Chondrocyte (in vitro differentiated cells): ENCODE measurements around the gene POFUT1. TPM values are rescaled to one million over a fixed set of nuclear protein-coding genes. Genes with fewer than 3 reads are reported as not detected.

Experiments used
- DNase-seq: peaks from one replicate; pipeline ENCODE4 v3.0.0; 2021; ENCODE audit warnings: mixed read lengths, low spot score
- H3K27ac Mint-ChIP-seq: one replicate; pipeline ENCODE4 v1.8.0; 2021; ENCODE audit warnings: mild to moderate bottlenecking, moderate library complexity, mixed read lengths; ENCODE audit not compliant: unreplicated experiment
- H3K27me3 Mint-ChIP-seq: 2 replicates; pipeline ENCODE4 v1.8.0; 2021; ENCODE audit warnings: low read depth, mixed read lengths
- H3K36me3 Mint-ChIP-seq: 2 replicates; pipeline ENCODE4 v1.8.0; 2021; ENCODE audit warnings: low read depth, mixed read lengths
- H3K4me1 Mint-ChIP-seq: 2 replicates; pipeline ENCODE4 v1.8.0; 2021; ENCODE audit warnings: low read depth, mild to moderate bottlenecking, mixed read lengths
- H3K4me3 Mint-ChIP-seq: one replicate; pipeline ENCODE4 v1.8.0; 2021; ENCODE audit warnings: mild to moderate bottlenecking, moderate library complexity, mixed read lengths; ENCODE audit not compliant: unreplicated experiment
- H3K9me3 Mint-ChIP-seq: 2 replicates; pipeline ENCODE4 v1.8.0; 2021; ENCODE audit warnings: low read depth, mixed read lengths
- total RNA-seq: library from RNA; stranded (reverse); gene quantifications from 3 replicates; pipeline ENCODE4 v1.2.1, GENCODE V29; 2021
- TF ChIP-seq, protein P1 (sequence below): fragments of 200-600 bp; sonication (generic); IDR thresholded peaks from 2 replicates; pipeline ENCODE4 v1.5.0; 2021; ENCODE audit warnings: antibody characterized with exemption, mild to moderate bottlenecking, moderate library complexity

Gene POFUT1
- total RNA-seq, 1 donor from 2014 or later, result 68.3 TPM

DNA sequence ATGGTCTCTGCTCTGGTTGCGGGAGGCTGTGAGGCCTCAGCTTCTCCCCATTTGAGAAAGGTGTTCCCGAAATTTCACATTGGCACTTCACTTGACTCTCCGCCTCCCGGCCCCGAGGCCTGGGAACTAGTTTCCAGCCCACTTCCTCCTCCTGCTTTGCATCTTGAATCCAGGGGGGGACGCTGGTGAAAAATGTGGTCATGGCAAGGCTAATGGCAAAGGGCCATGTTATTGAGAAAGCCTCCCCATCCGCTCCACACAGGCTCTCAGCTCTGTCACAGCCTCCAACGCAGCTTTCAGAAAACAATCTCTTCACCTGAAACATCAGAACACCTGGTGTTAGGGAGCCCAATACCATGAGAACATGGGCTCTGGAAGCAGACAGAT lies 5.7 kb upstream of the POFUT1 start:
- no peak overlapping the region for H3K4me3 Mint-ChIP-seq
- TF ChIP-seq, protein P1, sequence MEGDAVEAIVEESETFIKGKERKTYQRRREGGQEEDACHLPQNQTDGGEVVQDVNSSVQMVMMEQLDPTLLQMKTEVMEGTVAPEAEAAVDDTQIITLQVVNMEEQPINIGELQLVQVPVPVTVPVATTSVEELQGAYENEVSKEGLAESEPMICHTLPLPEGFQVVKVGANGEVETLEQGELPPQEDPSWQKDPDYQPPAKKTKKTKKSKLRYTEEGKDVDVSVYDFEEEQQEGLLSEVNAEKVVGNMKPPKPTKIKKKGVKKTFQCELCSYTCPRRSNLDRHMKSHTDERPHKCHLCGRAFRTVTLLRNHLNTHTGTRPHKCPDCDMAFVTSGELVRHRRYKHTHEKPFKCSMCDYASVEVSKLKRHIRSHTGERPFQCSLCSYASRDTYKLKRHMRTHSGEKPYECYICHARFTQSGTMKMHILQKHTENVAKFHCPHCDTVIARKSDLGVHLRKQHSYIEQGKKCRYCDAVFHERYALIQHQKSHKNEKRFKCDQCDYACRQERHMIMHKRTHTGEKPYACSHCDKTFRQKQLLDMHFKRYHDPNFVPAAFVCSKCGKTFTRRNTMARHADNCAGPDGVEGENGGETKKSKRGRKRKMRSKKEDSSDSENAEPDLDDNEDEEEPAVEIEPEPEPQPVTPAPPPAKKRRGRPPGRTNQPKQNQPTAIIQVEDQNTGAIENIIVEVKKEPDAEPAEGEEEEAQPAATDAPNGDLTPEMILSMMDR, result no peak
- DNase-seq, result no peak
- peaks cover 45% of the 10 kb centered on the region for H3K4me1 Mint-ChIP-seq
- H3K36me3 Mint-ChIP-seq, result peaks cover 25% of the 10 kb centered on the region
- no peaks in the 10 kb centered on the region for H3K27me3 Mint-ChIP-seq
- peak overlapping the region; percentile 18 for H3K27ac Mint-ChIP-seq
- no peaks in the 10 kb centered on the region for H3K9me3 Mint-ChIP-seq

DNA sequence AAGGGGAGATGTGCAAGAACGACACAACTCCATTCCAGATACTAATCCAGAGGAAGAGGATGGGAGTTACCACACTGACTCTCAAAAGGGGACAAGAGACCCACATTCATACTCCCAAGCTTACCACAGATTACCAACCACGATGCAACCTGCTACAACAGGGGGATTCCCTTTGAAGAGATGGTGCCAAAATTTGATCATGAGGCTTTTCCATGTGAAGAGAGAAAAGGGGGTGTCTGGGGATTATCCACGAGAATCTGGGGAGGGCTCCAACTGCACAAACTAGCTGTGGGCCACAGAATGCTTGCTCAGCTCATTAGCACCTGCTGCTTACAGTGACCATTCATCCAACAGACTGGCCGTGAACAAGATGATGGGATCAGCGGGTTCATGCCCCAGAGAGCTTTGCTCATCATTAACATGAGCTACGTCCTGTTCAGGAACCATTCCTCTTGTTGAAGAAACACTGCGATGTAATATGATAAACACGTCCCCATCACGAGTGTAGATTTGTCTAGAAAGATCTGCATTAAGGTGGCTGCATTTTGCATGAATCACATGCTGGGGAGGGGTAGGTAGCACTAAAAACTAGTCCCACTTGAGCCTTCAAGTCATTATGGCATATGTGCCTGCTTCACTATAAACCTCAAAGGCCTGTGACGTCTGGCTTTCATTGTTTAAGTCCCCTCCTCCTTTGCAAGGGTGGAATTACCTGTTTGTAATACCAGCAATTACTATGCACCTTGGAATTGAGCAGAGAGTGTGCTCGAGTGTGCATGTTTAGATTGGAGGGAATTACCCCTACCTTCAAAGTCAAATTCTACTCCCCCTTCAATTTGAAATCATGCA lies 4.1 kb upstream of the POFUT1 start:
- peak overlapping the region; percentile 77 for H3K27ac Mint-ChIP-seq
- TF ChIP-seq, protein P1, result no peak
- H3K9me3 Mint-ChIP-seq, result no peaks in the 10 kb centered on the region
- H3K4me1 Mint-ChIP-seq, result peaks cover 52% of the 10 kb centered on the region
- no peak for DNase-seq
- H3K4me3 Mint-ChIP-seq, result no peak overlapping the region
- no peaks in the 10 kb centered on the region for H3K27me3 Mint-ChIP-seq
- H3K36me3 Mint-ChIP-seq, result peaks cover 16% of the 10 kb centered on the region

DNA sequence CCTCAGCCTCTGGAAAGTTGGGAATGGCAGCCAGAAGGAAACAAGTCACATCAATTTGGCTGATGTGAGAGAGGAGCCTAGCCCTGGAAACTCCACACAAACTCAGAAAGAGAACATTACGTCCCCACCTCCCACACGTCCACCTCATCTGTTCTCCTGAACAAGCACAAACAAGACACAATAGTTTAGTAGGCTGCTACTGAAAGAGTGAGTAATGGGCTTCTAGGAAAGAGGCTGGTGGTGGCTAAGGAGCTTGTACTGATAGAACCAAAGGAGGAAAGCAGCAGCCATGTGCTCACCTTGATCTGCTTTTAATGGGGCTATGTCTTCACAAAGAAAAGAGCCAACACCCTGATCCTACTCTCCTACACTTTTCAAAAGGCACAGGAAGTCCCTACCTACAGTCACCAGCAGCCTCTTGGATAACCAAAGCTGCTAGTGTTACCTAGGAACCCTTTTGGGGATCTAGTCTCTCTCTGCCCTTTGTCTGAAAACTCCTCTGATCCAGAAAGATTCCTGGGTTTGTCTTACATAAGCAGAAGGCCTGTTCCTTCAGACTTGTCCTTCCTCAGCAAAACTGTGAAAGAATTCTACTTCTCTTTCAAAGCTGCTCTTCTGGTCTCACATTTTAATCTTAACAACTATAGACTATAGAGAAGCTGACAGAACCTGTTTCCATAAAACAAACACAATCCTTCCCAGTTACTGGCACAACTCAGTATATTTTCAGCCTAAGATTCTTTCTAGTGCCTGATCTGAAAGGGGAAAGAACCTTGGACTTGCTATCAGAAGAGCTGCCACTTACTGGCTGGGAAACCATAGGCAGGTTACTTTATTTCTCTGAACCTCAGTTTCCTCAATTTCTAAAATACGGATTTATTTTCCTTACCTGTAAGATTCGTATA lies 3.2 kb upstream of the POFUT1 start:
- TF ChIP-seq, protein P1, result no peak
- H3K9me3 Mint-ChIP-seq, result no peaks in the 10 kb centered on the region
- H3K27me3 Mint-ChIP-seq, result no peaks in the 10 kb centered on the region
- no peak for DNase-seq
- H3K27ac Mint-ChIP-seq, result peak overlapping the region; percentile 93
- H3K4me1 Mint-ChIP-seq, result peaks cover 61% of the 10 kb centered on the region
- H3K4me3 Mint-ChIP-seq, result no peak overlapping the region
- H3K36me3 Mint-ChIP-seq, result peaks cover 8% of the 10 kb centered on the region

DNA sequence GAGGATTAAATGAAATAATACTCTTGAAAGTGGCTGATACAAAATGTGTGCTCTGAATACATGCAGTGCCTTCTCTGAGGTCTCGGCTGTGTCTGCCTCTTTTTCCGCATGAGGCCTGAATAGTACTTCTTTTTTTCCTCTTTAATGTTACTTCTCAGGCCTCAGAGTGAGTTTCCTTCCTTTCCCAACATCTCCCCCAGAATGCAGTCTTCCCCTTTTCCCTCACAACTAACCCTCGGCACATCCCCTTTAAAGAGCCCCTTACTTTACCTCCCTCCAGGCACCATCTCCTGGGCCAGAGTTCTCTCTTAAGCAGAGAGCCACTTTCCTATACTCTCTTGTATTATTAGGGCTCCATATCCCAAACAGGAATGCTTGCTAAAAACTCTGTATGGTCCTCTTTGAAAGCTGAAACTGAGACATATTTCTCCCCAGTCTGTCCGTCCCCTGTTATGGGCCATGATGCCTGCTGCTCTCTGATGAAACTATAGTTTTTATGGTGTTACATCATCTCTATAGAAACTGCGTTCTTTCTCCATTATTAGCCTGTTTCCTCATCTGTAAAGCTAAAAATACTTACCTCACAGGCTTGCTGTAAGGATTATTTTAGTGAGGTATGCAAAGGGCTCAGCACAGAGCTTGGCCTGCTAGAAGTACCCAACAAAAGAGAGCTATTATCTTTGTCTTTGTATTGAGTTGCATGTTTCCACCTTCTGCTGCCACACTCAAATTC lies 2.4 kb upstream of the POFUT1 start:
- Mint-ChIP-seq H3K27me3 (no peaks in the 10 kb centered on the region), H3K27ac (peak overlapping the region; percentile 93), H3K4me3 (peak overlapping the region; percentile 98), H3K4me1 (peaks cover 69% of the 10 kb centered on the region), H3K36me3 (peaks cover 10% of the 10 kb centered on the region), H3K9me3 (no peaks in the 10 kb centered on the region)
- DNase-seq, result no peak
- TF ChIP-seq, protein P1, result no peak
